ENCODE data around the gene HLCS. TPM values are rescaled to one million over a fixed set of nuclear protein-coding genes. Genes with fewer than 3 reads are reported as not detected.

The HLCS gene
- total RNA-seq, 1 experiment from 2014 or later: 55.9 TPM

DNA sequence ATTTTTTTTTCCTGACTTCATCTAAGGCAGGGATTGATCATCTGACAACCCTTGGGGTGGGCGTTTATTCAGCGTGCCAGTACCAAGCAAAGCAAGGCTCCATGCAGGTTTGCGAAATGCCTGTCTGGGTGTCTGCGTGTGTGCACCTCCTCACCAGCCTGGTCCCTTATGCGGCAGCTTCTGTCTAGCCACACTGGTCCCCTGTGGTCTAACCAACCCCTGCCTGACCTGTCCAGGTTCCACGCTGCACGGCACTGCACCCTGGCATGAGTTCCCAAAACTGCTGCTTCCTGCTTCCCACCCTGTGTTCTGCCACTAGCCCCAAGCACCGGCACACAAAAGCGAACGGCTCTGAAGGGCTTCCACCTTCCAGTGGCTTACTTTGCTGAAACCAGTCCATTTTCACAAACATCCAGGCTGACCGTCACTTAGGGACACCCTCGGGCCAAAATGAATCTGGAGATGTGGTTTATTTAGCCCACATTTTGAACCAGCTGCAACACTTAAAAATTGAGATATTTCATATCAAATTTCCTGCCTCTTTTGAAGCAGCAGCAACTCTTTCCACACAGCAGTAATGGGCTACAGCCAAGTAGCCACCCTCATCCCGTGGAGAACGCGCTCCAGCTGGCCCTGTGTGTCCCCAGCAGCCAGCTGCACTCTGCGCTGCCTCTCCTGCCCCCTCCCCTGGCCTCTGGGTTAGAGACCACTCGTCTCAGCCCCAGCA is 55.7 kb downstream of the HLCS start:
- Histone ChIP-seq H4K20me1 (ENCODE audit: insufficient read depth, low read depth, low read length) (no peaks in the 10 kb centered on the region), H3K27me3 (ENCODE audit: low read length) (no peaks in the 10 kb centered on the region), H3K9me3 (ENCODE audit: low read length) (no peaks in the 10 kb centered on the region), H2AFZ (ENCODE audit: low read length) (no peak overlapping the region), H3K27ac (ENCODE audit: low read length) (no peak overlapping the region), H3K4me2 (ENCODE audit: low read depth, low read length, poor library complexity, severe bottlenecking) (no peak overlapping the region), H3K9me2 (replicated peaks; ENCODE audit: insufficient read depth, low read length) (no peaks in the 10 kb centered on the region), H3K9ac (ENCODE audit: low read length) (no peak overlapping the region), H3K4me1 (ENCODE audit: low read length) (no peaks in the 10 kb centered on the region), H3K4me3 (ENCODE audit: low read length) (no peak overlapping the region), H3K36me3 (ENCODE audit: insufficient read depth, low read length) (no peaks in the 10 kb centered on the region), H3K79me2 (ENCODE audit: low read length) (peaks cover 4% of the 10 kb centered on the region; the same call in 1 of the 2 replicates)
- DNase-seq: no peak

DNA sequence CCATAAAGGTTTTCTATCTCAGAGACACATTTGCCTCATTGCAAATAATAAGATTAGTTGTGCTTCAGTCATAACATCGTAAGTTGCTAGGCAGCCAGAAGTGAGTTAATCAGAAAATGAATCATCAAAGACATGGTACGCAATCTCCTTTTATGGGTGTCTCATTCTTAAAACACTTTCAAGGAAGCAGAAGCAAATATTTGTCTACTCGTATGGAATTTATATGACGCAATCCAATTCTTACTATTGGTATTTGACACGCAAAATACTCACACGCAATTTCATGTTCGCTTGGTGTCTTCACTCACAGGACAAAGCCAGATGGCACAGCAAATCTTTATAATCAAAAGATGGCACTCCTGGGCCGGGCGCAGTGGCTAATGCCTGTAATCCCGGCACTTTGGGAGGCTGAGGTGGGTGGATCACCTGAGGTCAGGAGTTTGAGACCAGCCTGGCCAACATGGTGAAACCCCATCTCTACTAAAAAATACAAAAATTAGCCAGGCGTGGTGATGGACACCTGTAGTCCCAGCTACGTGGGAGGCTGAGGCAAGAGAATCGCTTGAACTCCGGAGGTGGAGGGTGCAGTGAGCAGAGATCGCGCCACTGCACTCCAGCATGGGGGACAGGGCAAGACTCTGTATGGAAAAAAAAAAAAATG is 56.4 kb downstream of the HLCS start:
- Histone ChIP-seq H3K4me2 (ENCODE audit: low read depth, low read length, poor library complexity, severe bottlenecking) (no peak overlapping the region), H3K9me2 (replicated peaks; ENCODE audit: insufficient read depth, low read length) (no peaks in the 10 kb centered on the region), H3K79me2 (ENCODE audit: low read length) (peaks cover 4% of the 10 kb centered on the region; the same call in 1 of the 2 replicates), H3K9me3 (ENCODE audit: low read length) (no peaks in the 10 kb centered on the region), H3K27ac (ENCODE audit: low read length) (no peak overlapping the region), H2AFZ (ENCODE audit: low read length) (no peak overlapping the region), H3K27me3 (ENCODE audit: low read length) (no peaks in the 10 kb centered on the region), H3K36me3 (ENCODE audit: insufficient read depth, low read length) (no peaks in the 10 kb centered on the region), H3K4me1 (ENCODE audit: low read length) (no peaks in the 10 kb centered on the region), H4K20me1 (ENCODE audit: insufficient read depth, low read depth, low read length) (peaks cover under 1% of the 10 kb centered on the region; the same call in 1 of the 2 replicates), H3K9ac (ENCODE audit: low read length) (no peak overlapping the region), H3K4me3 (ENCODE audit: low read length) (no peak overlapping the region)
- no peak for DNase-seq

DNA sequence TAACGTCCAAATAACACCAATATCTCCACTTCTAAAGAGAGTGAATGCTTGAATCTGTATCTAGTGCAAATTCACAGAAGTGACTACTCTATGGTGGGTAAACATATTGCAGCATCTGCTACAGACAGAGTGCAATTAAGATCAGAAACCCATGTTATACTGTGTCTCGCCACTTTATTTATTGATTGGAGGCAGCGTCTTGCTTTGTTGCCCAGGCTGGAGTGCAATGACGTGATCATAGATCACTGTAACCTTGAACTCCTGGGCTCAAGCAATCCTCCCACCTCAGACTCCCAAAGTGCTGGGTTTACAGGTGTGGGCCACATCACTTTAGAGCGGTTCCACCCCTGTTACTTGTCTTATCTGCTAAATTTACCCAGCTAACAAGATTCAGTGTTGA is 57.0 kb downstream of the HLCS start:
- H3K79me2 ChIP-seq (ENCODE audit: low read length): peaks cover 4% of the 10 kb centered on the region; the same call in 1 of the 2 replicates
- no peaks in the 10 kb centered on the region for H3K4me1 ChIP-seq (ENCODE audit: low read length)
- H2AFZ ChIP-seq (ENCODE audit: low read length): no peak overlapping the region
- H3K9me3 ChIP-seq (ENCODE audit: low read length): no peaks in the 10 kb centered on the region
- no peak for DNase-seq
- H3K9ac ChIP-seq (ENCODE audit: low read length): no peak overlapping the region
- H3K27me3 ChIP-seq (ENCODE audit: low read length): no peaks in the 10 kb centered on the region
- no peak overlapping the region for H3K4me2 ChIP-seq (ENCODE audit: low read depth, low read length, poor library complexity, severe bottlenecking)
- H3K27ac ChIP-seq (ENCODE audit: low read length): no peak overlapping the region
- H3K4me3 ChIP-seq (ENCODE audit: low read length): no peak overlapping the region
- H3K36me3 ChIP-seq (ENCODE audit: insufficient read depth, low read length): no peaks in the 10 kb centered on the region
- peaks cover 4% of the 10 kb centered on the region; the same call in 1 of the 2 replicates for H4K20me1 ChIP-seq (ENCODE audit: insufficient read depth, low read depth, low read length)
- no peaks in the 10 kb centered on the region for H3K9me2 ChIP-seq (replicated peaks; ENCODE audit: insufficient read depth, low read length)

DNA sequence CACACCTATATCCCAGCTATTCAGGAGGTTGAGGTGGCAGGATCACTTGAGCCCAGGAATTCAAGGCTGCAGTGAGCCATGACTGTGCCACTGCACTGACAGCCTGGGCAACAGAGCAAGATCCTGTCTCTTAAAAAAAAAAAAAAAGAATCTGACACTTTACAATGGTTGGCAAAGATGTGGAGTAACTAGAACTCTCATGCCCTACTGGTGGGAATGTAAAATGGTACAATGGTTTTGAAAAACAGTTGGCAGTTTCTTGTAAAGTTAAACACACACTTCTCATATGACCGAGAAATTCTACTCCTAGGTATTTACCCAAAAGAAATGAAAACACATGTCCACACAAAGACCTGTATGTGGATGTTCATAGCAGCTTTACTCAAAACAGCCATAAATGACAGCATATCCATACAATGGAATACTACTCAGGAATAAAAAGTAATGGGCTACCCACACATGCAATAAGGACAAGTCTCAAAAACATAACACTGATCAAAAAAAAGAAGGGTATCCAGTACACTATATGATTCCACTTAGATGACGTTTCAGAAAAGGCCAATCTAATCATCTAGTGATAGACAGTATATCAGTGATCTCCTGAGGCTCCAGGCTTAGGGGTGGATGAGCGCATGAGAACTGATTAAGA is 58.1 kb downstream of the HLCS start:
- Histone ChIP-seq H3K79me2 (ENCODE audit: low read length) (peaks cover 4% of the 10 kb centered on the region; the same call in 1 of the 2 replicates), H2AFZ (ENCODE audit: low read length) (no peak overlapping the region), H3K4me1 (ENCODE audit: low read length) (no peaks in the 10 kb centered on the region), H3K4me3 (ENCODE audit: low read length) (no peak overlapping the region), H4K20me1 (ENCODE audit: insufficient read depth, low read depth, low read length) (peaks cover 4% of the 10 kb centered on the region; the same call in 1 of the 2 replicates), H3K9me3 (ENCODE audit: low read length) (no peaks in the 10 kb centered on the region), H3K36me3 (ENCODE audit: insufficient read depth, low read length) (no peaks in the 10 kb centered on the region), H3K27ac (ENCODE audit: low read length) (no peak overlapping the region), H3K27me3 (ENCODE audit: low read length) (no peaks in the 10 kb centered on the region), H3K4me2 (ENCODE audit: low read depth, low read length, poor library complexity, severe bottlenecking) (no peak overlapping the region), H3K9me2 (replicated peaks; ENCODE audit: insufficient read depth, low read length) (no peaks in the 10 kb centered on the region), H3K9ac (ENCODE audit: low read length) (no peak overlapping the region)
- no peak for DNase-seq

DNA sequence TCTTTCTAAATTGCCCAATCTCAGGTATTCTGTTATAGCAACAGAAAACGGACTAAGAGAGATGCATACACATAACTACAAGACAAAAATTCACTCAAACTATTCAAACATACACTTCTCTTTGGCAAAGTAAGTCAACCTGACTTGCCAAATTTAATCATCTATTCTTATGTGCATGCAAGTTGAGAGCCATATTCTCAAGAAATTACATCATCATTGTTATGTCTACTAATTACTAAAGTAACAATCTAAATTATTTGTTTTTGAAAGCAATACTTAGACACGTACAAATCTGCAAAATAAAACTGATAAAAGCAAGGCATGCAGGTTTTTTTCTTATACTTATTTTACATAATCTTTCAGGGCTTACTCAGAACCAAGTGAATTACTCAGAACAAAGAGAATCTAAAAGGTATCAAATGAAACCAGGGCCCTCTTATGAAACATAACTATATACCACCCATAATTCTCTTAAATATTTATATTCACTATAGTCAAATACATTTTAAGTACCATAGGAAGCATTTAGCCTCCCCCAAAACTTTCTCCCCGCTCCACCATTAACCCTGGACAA is 62.3 kb downstream of the HLCS start:
- Histone ChIP-seq H3K4me1 (ENCODE audit: low read length) (no peaks in the 10 kb centered on the region), H3K27ac (ENCODE audit: low read length) (no peak overlapping the region), H3K27me3 (ENCODE audit: low read length) (no peaks in the 10 kb centered on the region), H3K9me3 (ENCODE audit: low read length) (no peaks in the 10 kb centered on the region), H3K9ac (ENCODE audit: low read length) (no peak overlapping the region), H3K4me3 (ENCODE audit: low read length) (no peak overlapping the region), H4K20me1 (ENCODE audit: insufficient read depth, low read depth, low read length) (peaks cover 4% of the 10 kb centered on the region; the same call in 1 of the 2 replicates), H3K36me3 (ENCODE audit: insufficient read depth, low read length) (no peaks in the 10 kb centered on the region), H3K9me2 (replicated peaks; ENCODE audit: insufficient read depth, low read length) (no peaks in the 10 kb centered on the region), H3K4me2 (ENCODE audit: low read depth, low read length, poor library complexity, severe bottlenecking) (no peak overlapping the region), H2AFZ (ENCODE audit: low read length) (no peak overlapping the region), H3K79me2 (ENCODE audit: low read length) (no peaks in the 10 kb centered on the region)
- no peak for DNase-seq

DNA sequence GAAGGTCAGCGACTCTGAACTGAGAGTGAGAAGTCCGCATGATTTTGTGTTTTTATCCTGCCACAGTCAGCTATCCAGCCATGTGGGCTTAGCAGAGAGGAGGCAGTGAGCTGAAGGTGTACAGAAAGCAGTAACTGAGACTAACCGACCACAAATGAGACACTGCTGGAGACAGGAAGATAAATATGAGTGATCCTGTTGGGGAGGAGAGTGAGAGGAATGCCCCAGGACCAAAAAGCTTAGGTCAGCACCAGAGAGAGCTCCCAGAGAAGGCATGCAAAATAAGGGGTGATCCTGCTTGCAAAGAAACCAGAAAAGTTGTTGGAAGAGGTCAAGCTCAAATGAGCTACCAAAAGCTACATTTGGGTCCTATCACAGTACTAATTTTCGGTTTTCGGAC is 63.7 kb downstream of the HLCS start:
- no peaks in the 10 kb centered on the region for H3K9me3 ChIP-seq (ENCODE audit: low read length)
- no peaks in the 10 kb centered on the region for H3K79me2 ChIP-seq (ENCODE audit: low read length)
- H3K27ac ChIP-seq (ENCODE audit: low read length): no peak overlapping the region
- H2AFZ ChIP-seq (ENCODE audit: low read length): no peak overlapping the region
- H4K20me1 ChIP-seq (ENCODE audit: insufficient read depth, low read depth, low read length): peaks cover 4% of the 10 kb centered on the region; the same call in 1 of the 2 replicates
- DNase-seq: no peak
- H3K4me1 ChIP-seq (ENCODE audit: low read length): no peaks in the 10 kb centered on the region
- H3K36me3 ChIP-seq (ENCODE audit: insufficient read depth, low read length): no peaks in the 10 kb centered on the region
- H3K4me2 ChIP-seq (ENCODE audit: low read depth, low read length, poor library complexity, severe bottlenecking): no peak overlapping the region
- no peak overlapping the region for H3K9ac ChIP-seq (ENCODE audit: low read length)
- no peak overlapping the region for H3K4me3 ChIP-seq (ENCODE audit: low read length)
- no peaks in the 10 kb centered on the region for H3K9me2 ChIP-seq (replicated peaks; ENCODE audit: insufficient read depth, low read length)
- H3K27me3 ChIP-seq (ENCODE audit: low read length): no peaks in the 10 kb centered on the region

DNA sequence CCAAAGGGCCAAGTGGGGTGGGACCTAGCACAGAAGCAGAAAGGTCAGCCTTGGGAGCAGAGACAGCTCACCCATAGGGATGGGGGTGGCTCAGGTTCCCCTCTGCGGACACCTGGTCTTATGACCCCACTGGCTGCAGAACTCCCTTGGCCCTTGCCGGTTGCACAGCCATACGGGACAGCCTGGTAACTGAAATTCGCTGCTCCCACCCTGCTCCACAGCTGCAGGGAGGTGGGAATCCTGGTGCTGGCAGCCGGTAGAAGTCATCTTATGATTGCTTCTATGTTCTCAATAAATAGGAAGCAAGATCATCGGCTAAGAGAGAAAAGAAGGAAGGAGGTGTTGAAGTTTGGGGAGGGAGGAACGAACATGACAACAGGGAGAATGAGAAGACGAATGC is 64.1 kb downstream of the HLCS start:
- H4K20me1 ChIP-seq (ENCODE audit: insufficient read depth, low read depth, low read length): peaks cover 4% of the 10 kb centered on the region; the same call in 1 of the 2 replicates
- no peaks in the 10 kb centered on the region for H3K27me3 ChIP-seq (ENCODE audit: low read length)
- no peaks in the 10 kb centered on the region for H3K4me1 ChIP-seq (ENCODE audit: low read length)
- DNase-seq: no peak
- no peak overlapping the region for H3K4me3 ChIP-seq (ENCODE audit: low read length)
- no peaks in the 10 kb centered on the region for H3K9me2 ChIP-seq (replicated peaks; ENCODE audit: insufficient read depth, low read length)
- no peak overlapping the region for H2AFZ ChIP-seq (ENCODE audit: low read length)
- no peaks in the 10 kb centered on the region for H3K36me3 ChIP-seq (ENCODE audit: insufficient read depth, low read length)
- no peak overlapping the region for H3K9ac ChIP-seq (ENCODE audit: low read length)
- no peak overlapping the region for H3K4me2 ChIP-seq (ENCODE audit: low read depth, low read length, poor library complexity, severe bottlenecking)
- no peak overlapping the region for H3K27ac ChIP-seq (ENCODE audit: low read length)
- H3K9me3 ChIP-seq (ENCODE audit: low read length): no peaks in the 10 kb centered on the region
- H3K79me2 ChIP-seq (ENCODE audit: low read length): no peaks in the 10 kb centered on the region

DNA sequence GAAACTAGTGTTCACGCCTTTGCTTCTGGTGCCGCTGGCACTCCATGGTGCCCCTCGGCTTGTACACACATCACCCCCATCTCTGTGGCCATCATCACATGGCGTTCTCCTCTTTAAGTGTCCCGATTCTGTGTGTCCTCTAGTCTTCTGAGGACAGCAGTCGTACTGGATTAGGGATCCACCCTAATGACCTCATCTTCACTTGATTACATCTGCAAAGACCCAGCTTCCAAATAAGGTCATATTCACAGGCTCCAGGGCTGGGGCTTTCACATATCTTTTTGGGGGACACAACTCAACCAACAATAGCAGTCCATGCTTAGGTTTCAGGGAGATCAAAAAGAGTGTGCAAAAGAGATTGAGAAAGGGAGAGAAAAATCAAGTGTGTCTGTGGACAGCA is 64.9 kb downstream of the HLCS start:
- H3K79me2 ChIP-seq (ENCODE audit: low read length): no peaks in the 10 kb centered on the region
- no peaks in the 10 kb centered on the region for H3K4me1 ChIP-seq (ENCODE audit: low read length)
- DNase-seq: no peak
- no peaks in the 10 kb centered on the region for H3K27me3 ChIP-seq (ENCODE audit: low read length)
- H3K4me3 ChIP-seq (ENCODE audit: low read length): no peak overlapping the region
- H3K27ac ChIP-seq (ENCODE audit: low read length): no peak overlapping the region
- H2AFZ ChIP-seq (ENCODE audit: low read length): no peak overlapping the region
- H3K4me2 ChIP-seq (ENCODE audit: low read depth, low read length, poor library complexity, severe bottlenecking): no peak overlapping the region
- H3K9me2 ChIP-seq (replicated peaks; ENCODE audit: insufficient read depth, low read length): no peaks in the 10 kb centered on the region
- H4K20me1 ChIP-seq (ENCODE audit: insufficient read depth, low read depth, low read length): peaks cover 4% of the 10 kb centered on the region; the same call in 1 of the 2 replicates
- no peaks in the 10 kb centered on the region for H3K9me3 ChIP-seq (ENCODE audit: low read length)
- H3K36me3 ChIP-seq (ENCODE audit: insufficient read depth, low read length): no peaks in the 10 kb centered on the region
- no peak overlapping the region for H3K9ac ChIP-seq (ENCODE audit: low read length)
